ENCODE results near the gene FAAP100.

DNA sequence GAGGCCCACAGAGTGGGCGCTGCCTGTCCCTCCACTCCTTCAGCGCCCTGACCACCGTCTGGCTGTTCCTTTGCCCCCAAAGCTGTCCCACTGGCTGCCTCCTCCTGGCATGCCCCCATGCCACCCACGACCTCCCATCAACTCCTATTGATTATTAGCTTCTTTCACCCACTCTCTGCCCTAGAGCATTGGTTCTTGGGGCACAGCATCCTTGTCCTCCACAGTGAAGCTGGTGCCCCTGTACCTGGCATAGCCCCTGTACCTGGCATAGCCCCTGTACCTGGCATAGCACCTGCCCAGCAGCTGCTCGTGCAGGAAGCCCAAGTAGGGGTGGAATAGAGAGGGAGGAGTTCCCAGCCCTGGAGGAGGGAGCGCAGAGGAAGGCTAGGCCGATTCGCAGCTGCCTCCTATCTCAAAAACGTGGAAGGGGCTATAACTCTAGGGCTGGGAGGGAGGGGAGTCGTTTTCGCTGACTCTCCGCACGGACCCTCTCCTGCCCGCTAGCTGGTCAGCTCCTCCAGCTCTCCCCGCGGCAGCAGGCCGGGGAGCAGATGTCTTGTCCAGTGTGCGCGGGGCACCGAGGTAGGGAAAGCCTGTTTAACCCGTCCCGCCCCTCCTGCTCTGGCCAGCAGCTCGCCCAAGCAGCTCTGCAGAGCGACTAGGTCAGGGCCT lies 33.9 kb downstream of the FAAP100 start:
- TF ChIP-seq EZH2 (IDR thresholded peaks at IDR 0.05; ENCODE audit: insufficient read depth, poor library complexity, severe bottlenecking) = no peak
- no peak for TF ChIP-seq EZH2phosphoT487 (IDR thresholded peaks at IDR 0.05; ENCODE audit: insufficient read depth, low read depth)

All from GM23248 (cell line).